H1 (cell line): ENCODE results near the gene GALNT18. TPM values are rescaled to one million over a fixed set of nuclear protein-coding genes. Genes with fewer than 3 reads are reported as not detected.

Experiments
- CTCF ChIA-PET: fragments of 300-600 bp; sonication (Branson Sonifier 250); formaldehyde crosslinking; loops from one replicate; lab custom pipeline; 2021; ENCODE audit not compliant: partially characterized antibody; lab: Charles Lee
- POLR2A ChIA-PET: fragments of 300-600 bp; sonication (Branson Sonifier 250); formaldehyde crosslinking; loops from one replicate; lab custom pipeline; 2021; ENCODE audit warnings: inconsistent platforms; ENCODE audit not compliant: partially characterized antibody; lab: Charles Lee
- DNase-seq, 2 experiments: peaks; one replicate each; pipeline versions ENCODE4 v3.0.0 to v3.0.0-alpha.2; 2010 to 2022; ENCODE audit warnings: low spot score in 2 of 2, low read depth in 1 of 2, mixed read lengths in 1 of 2
- FAIRE-seq: peaks from 2 replicates; lab custom pipeline; 2011; peaks lifted over from hg19 to GRCh38; lab: Jason Lieb, UNC
- H2AFZ ChIP-seq: 2 replicates; pipeline ENCODE4 v1.8.1; 2012; ENCODE audit warnings: low read length, inconsistent platforms
- H2AK5ac ChIP-seq: 2 replicates; pipeline ENCODE4 v1.6.1; 2013; ENCODE audit warnings: low read depth, low read length
- H2BK120ac ChIP-seq: replicated peaks from 2 replicates; pipeline ENCODE3; 2013; ENCODE audit warnings: low read depth, low read length, inconsistent platforms
- H2BK12ac ChIP-seq: 2 replicates; pipeline ENCODE4 v1.6.1; 2013; ENCODE audit warnings: low read depth, low read length
- H2BK15ac ChIP-seq: 2 replicates; pipeline ENCODE4 v1.6.1; 2013; ENCODE audit warnings: low read length
- H2BK20ac ChIP-seq: 2 replicates; pipeline ENCODE4 v1.6.1; 2013; ENCODE audit warnings: low read length
- H2BK5ac ChIP-seq: 2 replicates; pipeline ENCODE4 v1.6.1; 2013; ENCODE audit warnings: low read depth, low read length
- H3K14ac ChIP-seq: 2 replicates; pipeline ENCODE4 v1.6.1; 2013; ENCODE audit warnings: inconsistent platforms; ENCODE audit not compliant: insufficient read length
- H3K18ac ChIP-seq: 2 replicates; pipeline ENCODE4 v1.6.1; 2013; ENCODE audit warnings: low read length; ENCODE audit errors: extremely low read depth
- H3K23ac ChIP-seq: 2 replicates; pipeline ENCODE4 v1.6.1; 2013; ENCODE audit warnings: inconsistent platforms; ENCODE audit not compliant: insufficient read length
- H3K23me2 ChIP-seq: 2 replicates; pipeline ENCODE4 v1.6.1; 2013; ENCODE audit warnings: low read depth, low read length
- H3K27ac ChIP-seq: 2 replicates; pipeline ENCODE4 v1.6.1; 2011; ENCODE audit warnings: low read depth, low read length, inconsistent platforms
- H3K27me3 ChIP-seq, 4 experiments: replicated peaks in 1 of 4; 1 replicate in 1 of 4; 2 replicates in 3 of 4; pipeline versions ENCODE4 v1.6.1 to v1.8.1; 2011 to 2013; ENCODE audit warnings: low read length in 3 of 4, mild to moderate bottlenecking in 3 of 4, inconsistent platforms in 2 of 4, mixed read lengths in 2 of 4, moderate library complexity in 1 of 4; ENCODE audit not compliant: control insufficient read depth in 3 of 4, insufficient read depth in 3 of 4; ENCODE audit errors: extremely low read depth in 1 of 4
- H3K36me3 ChIP-seq, 4 experiments: 2 replicates each; pipeline versions ENCODE4 v1.6.1 to v1.8.1; 2011 to 2013; ENCODE audit warnings: mild to moderate bottlenecking in 4 of 4, low read length in 3 of 4, moderate library complexity in 2 of 4, control low read depth in 1 of 4, inconsistent platforms in 1 of 4; ENCODE audit not compliant: insufficient read depth in 4 of 4, control insufficient read depth in 2 of 4
- H3K4ac ChIP-seq: replicated peaks from 2 replicates; pipeline ENCODE3; 2013; ENCODE audit warnings: low read length, low read depth, mixed read lengths, inconsistent platforms; ENCODE audit not compliant: insufficient read length
- H3K4me1 ChIP-seq, 4 experiments: replicated peaks in 1 of 4; 1 replicate in 1 of 4; 2 replicates in 3 of 4; pipeline versions ENCODE4 v1.6.1 to v1.8.1; 2011 to 2013; ENCODE audit warnings: low read length in 3 of 4, inconsistent platforms in 2 of 4, mixed read lengths in 1 of 4; ENCODE audit not compliant: insufficient read depth in 4 of 4, control insufficient read depth in 3 of 4
- H3K4me2 ChIP-seq, 2 experiments: 2 replicates each; pipeline versions ENCODE4 v1.6.1 to v1.8.1; 2011 to 2013; ENCODE audit warnings: low read depth in 2 of 2, low read length in 2 of 2, control low read depth in 1 of 2, inconsistent platforms in 1 of 2, mild to moderate bottlenecking in 1 of 2; ENCODE audit not compliant: insufficient read depth in 1 of 2
- H3K4me3 ChIP-seq, 4 experiments: fragments of 200-600, 300-600 bp in 1 of 4; sonication (generic), shearing (Covaris generic), sonication (Bioruptor Twin) in 1 of 4; 2 replicates each; pipeline versions ENCODE4 v1.5.1 to v1.8.1; 2011 to 2016; ENCODE audit warnings: low read length in 4 of 4, low read depth in 3 of 4, control low read depth in 2 of 4, inconsistent platforms in 2 of 4, mild to moderate bottlenecking in 2 of 4, mixed read lengths in 1 of 4, moderate library complexity in 1 of 4; ENCODE audit not compliant: insufficient read depth in 2 of 4; ENCODE audit errors: extremely low read depth in 1 of 4
- H3K56ac ChIP-seq: replicated peaks from 2 replicates; pipeline ENCODE3; 2013; ENCODE audit warnings: low read depth, mild to moderate bottlenecking, mixed read lengths, low read length, inconsistent platforms; ENCODE audit not compliant: insufficient read length
- H3K79me1 ChIP-seq: 2 replicates; pipeline ENCODE4 v1.6.1; 2013; ENCODE audit warnings: low read depth, low read length, control low read depth
- H3K79me2 ChIP-seq, 2 experiments: 2 replicates each; pipeline versions ENCODE4 v1.6.1 to v1.8.1; 2012 to 2013; ENCODE audit warnings: low read length in 2 of 2, mild to moderate bottlenecking in 2 of 2, inconsistent platforms in 1 of 2; ENCODE audit not compliant: insufficient read depth in 2 of 2, control insufficient read depth in 1 of 2
- H3K9ac ChIP-seq, 4 experiments: replicated peaks in 1 of 4; 1 replicate in 1 of 4; 2 replicates in 3 of 4; pipeline versions ENCODE4 v1.6.1 to v1.8.1; 2011 to 2013; ENCODE audit warnings: low read depth in 3 of 4, low read length in 3 of 4, control low read depth in 2 of 4, mild to moderate bottlenecking in 2 of 4, moderate library complexity in 2 of 4, inconsistent platforms in 1 of 4; ENCODE audit errors: extremely low read depth in 1 of 4
- H3K9me3 ChIP-seq, 2 experiments: 2 replicates each; pipeline versions ENCODE4 v1.6.1 to v1.8.1; 2012 to 2013; ENCODE audit warnings: mild to moderate bottlenecking in 2 of 2, moderate library complexity in 2 of 2, control low read depth in 1 of 2, inconsistent platforms in 1 of 2, low read depth in 1 of 2, low read length in 1 of 2, mixed read lengths in 1 of 2; ENCODE audit not compliant: insufficient read depth in 2 of 2
- H4K20me1 ChIP-seq, 2 experiments: replicated peaks in 1 of 2; 2 replicates each; pipeline versions ENCODE3 to v1.8.1; 2011 to 2013; ENCODE audit warnings: inconsistent platforms in 2 of 2, low read length in 2 of 2, mild to moderate bottlenecking in 1 of 2; ENCODE audit not compliant: insufficient read depth in 2 of 2, control insufficient read depth in 1 of 2
- H4K5ac ChIP-seq: 2 replicates; pipeline ENCODE4 v1.6.1; 2013; ENCODE audit warnings: low read length, low read depth, mixed read lengths, inconsistent platforms; ENCODE audit not compliant: insufficient read length
- H4K8ac ChIP-seq: 2 replicates; pipeline ENCODE4 v1.8.0; 2013; ENCODE audit warnings: mild to moderate bottlenecking, moderate library complexity, low read length, inconsistent platforms; ENCODE audit not compliant: insufficient read depth; ENCODE audit errors: extremely low read depth
- H4K91ac ChIP-seq: replicated peaks from 2 replicates; pipeline ENCODE3; 2013; ENCODE audit warnings: low read length, mixed read lengths, inconsistent platforms; ENCODE audit not compliant: insufficient read length
- ASH2L ChIP-seq: fragments of 200-600, 300-600 bp; sonication (generic); IDR thresholded peaks from one replicate; pipeline ENCODE4 v1.7.1; 2017; ENCODE audit warnings: low read length
- CREB1 ChIP-seq: IDR thresholded peaks from 2 replicates; pipeline ENCODE4 v1.6.1; 2012; ENCODE audit warnings: inconsistent platforms
- HDAC2 ChIP-seq, 2 experiments: fragments of 300-600 bp in 1 of 2; sonication (generic) in 1 of 2; IDR thresholded peaks; 2 replicates each; pipeline ENCODE4 v1.6.1; 2011 to 2012; ENCODE audit warnings: low read depth in 2 of 2, low read length in 2 of 2, mild to moderate bottlenecking in 2 of 2, moderate library complexity in 2 of 2, borderline replicate concordance in 1 of 2, inconsistent platforms in 1 of 2
- HDAC6 ChIP-seq: IDR thresholded peaks from one replicate; pipeline ENCODE4 v1.7.1; 2012; ENCODE audit warnings: low read depth, mild to moderate bottlenecking, inconsistent platforms, low read length, moderate library complexity
- NRF1 ChIP-seq: IDR thresholded peaks from 2 replicates; pipeline ENCODE4 v1.6.1; 2011; ENCODE audit warnings: mild to moderate bottlenecking, low read depth, low read length, improper control_type of control experiment
- RAD21 ChIP-seq, 2 experiments: IDR thresholded peaks in 1 of 2; conservative IDR thresholded peaks in 1 of 2; 2 replicates each; pipeline ENCODE4 v1.6.1; 2011; ENCODE audit warnings: low read depth in 2 of 2, low read length in 2 of 2, improper control_type of control experiment in 1 of 2, inconsistent platforms in 1 of 2, mild to moderate bottlenecking in 1 of 2, moderate library complexity in 1 of 2
- RNF2 ChIP-seq: fragments of 200-900, 300-1000 bp; sonication (generic); IDR thresholded peaks from 2 replicates; pipeline ENCODE4 v1.7.1; 2016; ENCODE audit warnings: borderline replicate concordance, low read depth, mild to moderate bottlenecking, antibody characterized with exemption, low read length; ENCODE audit not compliant: poor library complexity, severe bottlenecking; ENCODE audit errors: missing control alignments
- SP2 ChIP-seq: IDR thresholded peaks from 2 replicates; pipeline ENCODE4 v1.6.1; 2012; ENCODE audit warnings: mild to moderate bottlenecking, low read length, inconsistent platforms
- SUZ12 ChIP-seq: fragments of 200-600 bp; sonication (generic); IDR thresholded peaks from 2 replicates; pipeline ENCODE4 v1.6.1; 2012; ENCODE audit warnings: mild to moderate bottlenecking, inconsistent platforms, low read length, moderate library complexity, mixed read lengths
- TCF12 ChIP-seq: IDR thresholded peaks from 2 replicates; pipeline ENCODE4 v1.6.1; 2011; ENCODE audit warnings: low read depth, mild to moderate bottlenecking, low read length
- WGBS, 2 experiments: shearing (Covaris generic) in 1 of 2; methylation state at CpG; one replicate each; pipeline versions ENCODE4 v1.1.6 to v1.1.7; 2013 to 2015; ENCODE audit warnings: low lambda C conversion rate in 2 of 2, mixed read lengths in 2 of 2, inconsistent platforms in 1 of 2, low coverage in 1 of 2, missing lambda C conversion rate in 1 of 2; ENCODE audit not compliant: insufficient replicate concordance in 2 of 2, insufficient coverage in 1 of 2, insufficient read length in 1 of 2; ENCODE audit errors: extremely low coverage in 1 of 2, missing lambda C conversion rate in 1 of 2; 5-methylcytosine and 5-hydroxymethylcytosine counted together
- polyA plus RNA-seq, 7 experiments: library from polyadenylated mRNA; depleted of rRNA in 3 of 7; stranded (reverse) in 5 of 7; unstranded in 2 of 7; fragments of >200 nt in 5 of 7; fragments of 200-250 nt in 2 of 7; gene quantifications; 1 replicate in 5 of 7; 2 replicates in 1 of 7; 4 replicates in 1 of 7; pipeline versions ENCODE4 v1.2.1 to v1.2.3, GENCODE V29; 2011 to 2013; ENCODE audit warnings: missing spikeins in 2 of 7, mixed read lengths in 2 of 7
- total RNA-seq: library from RNA; stranded (reverse); fragmentation: NEBNext Ultra II Directional; extraction: Animal tissue kit (Norgen Biotek cat#: 25700); gene quantifications from 2 replicates; pipeline ENCODE4 v1.2.1, GENCODE V29; 2021

GALNT18 gene
- total and polyA plus RNA-seq, 2 of the 8 experiments (the other 6 are each of a cell fraction or from before 2014, with no cell fraction given), result 6.0 to 9.4 TPM

- Histone ChIP-seq H3K79me1 (no peaks in the 10 kb centered on the region), H3K4me2 (no peak overlapping the region), H3K27me3 (no peaks in the 10 kb centered on the region), H2BK5ac (no peak overlapping the region), H2AFZ (no peak overlapping the region), H3K4ac (no peak overlapping the region), H4K91ac (no peak overlapping the region), H2AK5ac (no peak overlapping the region), H4K5ac (no peak overlapping the region), H3K27ac (no peak overlapping the region), H3K79me2 (no peaks in the 10 kb centered on the region), H4K20me1 (no peaks in the 10 kb centered on the region), H4K8ac (no peak overlapping the region), H3K36me3 (no peaks in the 10 kb centered on the region), H3K4me3 (no peak overlapping the region), H2BK20ac (no peak overlapping the region), H2BK12ac (no peak overlapping the region), H3K23me2 (peaks cover 11% of the 10 kb centered on the region; the same call in 1 of the 2 replicates), H3K4me1 (no peaks in the 10 kb centered on the region; a peak in 1 of 7 replicates), H3K56ac (no peak overlapping the region), H3K23ac (no peak overlapping the region), H3K14ac (no peak overlapping the region), H2BK120ac (no peak overlapping the region), H3K9me3 (no peaks in the 10 kb centered on the region), H3K18ac (no peak overlapping the region), H2BK15ac (no peak overlapping the region), H3K9ac (no peak overlapping the region)
- FAIRE-seq (no peak), DNase-seq (no peak)
- WGBS, 2 experiments, result 92% methylated on average over 6 of the region's 6 CpGs; no CpG with 5 or more reads in 1 of the 2 experiments
- ChIA-PET POLR2A (no interaction called here), CTCF (interaction anchor here (0.6 to 1.4 kb wide), 3 partner anchors 109 to 672 kb away, joined by 3 to 6 read pairs (median 3); no protein-coding TSS in a partner anchor)
- TF ChIP-seq SUZ12 (no peak), HDAC2 (IDR thresholded peaks at IDR 0.05; ENCODE audit: borderline replicate concordance in 1 of 2, low read depth in 2 of 2, low read length in 2 of 2) (no peak), RAD21 (IDR thresholded peaks at IDR 0.05 in 1 of 2, conservative IDR thresholded peaks at IDR 0.05 in 1 of 2; ENCODE audit: low read depth in 2 of 2, low read length in 2 of 2) (no peak), TCF12 (no peak), HDAC6 (no peak), ASH2L (no peak), NRF1 (no peak), RNF2 (no peak), SP2 (no peak), CREB1 (no peak)
Measured at GRCh38 chr11:11563200-11563975, 58.4 kb downstream of the GALNT18 start.
